LHCN-M2 (cell line): ENCODE data around the gene TTC7B. TPM values are rescaled to one million over a fixed set of nuclear protein-coding genes. Genes with fewer than 3 reads are reported as not detected.
A peak's percentile ranks its signal among the peaks of the same experiment; 100 is the strongest.
"Not testable (repeated sequence)": the region's sequence is repeated elsewhere in the genome, so short reads cannot be mapped to it uniquely, and the experiment has no call there.

Experiments
- DNase-seq: peaks from one replicate; pipeline ENCODE4 v3.0.0-alpha.2; 2012; ENCODE audit warnings: low read depth
- total RNA-seq: library from RNA; depleted of rRNA; stranded (reverse); fragments of >200 nt; gene quantifications from 2 replicates; pipeline ENCODE4 v1.2.3, GENCODE V29; 2014

TTC7B gene
- total RNA-seq, 1 experiment from 2014 or later, result 36.4 TPM

- no peak for DNase-seq
Observed at GRCh38 chr14:90830931-90831701, 14.9 kb upstream of the TTC7B start.

GRCh38 chr14:90829677-90830076 lies 13.4 kb upstream of the TTC7B start:
- no peak for DNase-seq

- DNase-seq, result no peak
Observed at GRCh38 chr14:90828642-90829487, 12.6 kb upstream of the TTC7B start.

DNA sequence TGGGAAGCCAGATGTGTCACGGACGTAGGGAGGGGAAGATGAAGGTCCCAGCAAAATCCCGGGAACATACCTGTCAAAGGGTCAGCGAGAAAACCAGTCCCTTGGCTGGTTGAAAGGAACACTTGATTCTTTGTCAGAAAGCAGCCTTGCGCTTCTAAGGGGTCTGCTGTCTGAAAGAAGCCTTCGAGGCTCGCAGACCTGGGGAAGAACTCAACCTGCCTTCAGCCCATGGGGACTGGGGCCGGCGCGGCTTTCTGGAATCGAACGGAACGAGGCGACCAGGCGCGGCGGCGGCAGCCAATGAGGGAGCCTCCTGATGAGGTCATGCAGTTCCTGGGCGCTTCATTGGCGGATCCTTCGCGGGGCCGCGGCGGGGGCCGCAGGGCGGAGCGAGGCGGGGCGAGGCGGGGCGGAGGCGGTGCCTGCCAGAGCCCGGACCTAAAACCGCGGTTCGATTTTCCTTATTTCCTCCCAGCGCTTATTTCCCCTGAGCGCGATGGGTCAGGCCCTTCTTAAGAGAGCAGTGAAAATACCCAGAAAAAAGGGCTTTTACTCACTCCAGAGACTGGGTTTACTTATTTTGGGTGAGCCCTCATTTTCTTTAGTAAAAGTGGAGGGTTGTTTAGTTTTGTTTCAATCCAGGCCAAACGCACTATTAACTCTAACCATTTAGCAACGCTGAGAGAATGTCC lies 11.8 kb upstream of the TTC7B start:
- peak; percentile 78 for DNase-seq

DNA sequence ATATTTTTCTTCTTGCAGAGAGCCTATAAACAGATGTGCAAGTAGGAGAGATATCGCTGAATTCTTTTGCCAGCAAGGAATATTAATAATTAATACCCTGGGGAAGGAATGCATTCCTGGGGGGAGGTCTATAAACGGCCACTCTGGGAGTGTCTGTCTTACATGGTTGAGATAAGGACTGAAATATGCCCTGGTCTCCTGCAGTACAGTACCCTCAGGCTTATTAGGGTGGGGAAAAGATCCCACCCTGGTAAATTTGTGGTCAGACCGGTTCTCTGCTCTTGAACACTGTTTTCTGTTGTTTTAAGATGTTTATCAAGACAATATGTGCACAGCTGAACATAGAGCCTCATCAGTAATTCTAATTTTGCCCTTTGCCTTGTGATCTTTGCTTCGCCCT lies 7.3 kb upstream of the TTC7B start:
- not testable (repeated sequence) for DNase-seq

GRCh38 chr14:90820958-90821357 lies 4.7 kb upstream of the TTC7B start:
- DNase-seq, result peak; percentile 82

- no peak for DNase-seq
Observed at GRCh38 chr14:90819734-90820393, 3.6 kb upstream of the TTC7B start.

DNA sequence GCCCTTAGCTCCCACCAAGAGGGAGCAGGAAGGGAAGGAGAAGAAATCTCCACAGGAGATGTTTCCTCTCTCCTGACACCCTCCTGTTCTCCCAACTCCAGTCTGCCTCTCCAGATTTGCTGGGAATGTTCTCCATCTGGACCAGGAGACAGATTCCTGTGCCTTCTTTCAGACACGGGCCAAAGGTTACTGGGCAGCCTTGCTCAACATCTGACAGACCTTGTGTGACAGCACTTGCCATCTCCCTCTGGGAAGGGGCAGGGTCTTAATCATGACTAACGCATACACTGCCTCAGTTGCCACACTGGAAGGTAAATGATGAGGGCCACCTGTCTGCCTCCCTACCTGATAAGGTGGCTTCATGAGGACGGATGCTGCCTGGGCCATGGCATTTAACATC lies 2.5 kb upstream of the TTC7B start:
- DNase-seq, result no peak

GRCh38 chr14:90816681-90817436 lies 629 bp upstream of the TTC7B start:
- DNase-seq, result no peak

DNA sequence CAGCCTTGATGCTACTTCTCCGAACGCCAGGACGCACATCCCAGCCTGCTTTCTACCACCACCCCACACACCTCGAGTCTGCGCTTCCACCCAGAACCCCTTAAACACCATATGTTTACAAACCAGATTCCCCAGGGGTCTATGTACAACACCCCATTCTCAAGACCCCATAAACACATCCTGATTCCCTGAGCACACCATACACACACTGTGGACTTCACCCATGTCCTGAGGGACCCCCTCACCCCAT lies 733 bp downstream of the TTC7B start:
- DNase-seq, result no peak

- no peak for DNase-seq
Observed at GRCh38 chr14:90814806-90815571, 1.2 kb downstream of the TTC7B start.

- DNase-seq, result no peak
Observed at GRCh38 chr14:90813442-90813841, 2.8 kb downstream of the TTC7B start.

DNA sequence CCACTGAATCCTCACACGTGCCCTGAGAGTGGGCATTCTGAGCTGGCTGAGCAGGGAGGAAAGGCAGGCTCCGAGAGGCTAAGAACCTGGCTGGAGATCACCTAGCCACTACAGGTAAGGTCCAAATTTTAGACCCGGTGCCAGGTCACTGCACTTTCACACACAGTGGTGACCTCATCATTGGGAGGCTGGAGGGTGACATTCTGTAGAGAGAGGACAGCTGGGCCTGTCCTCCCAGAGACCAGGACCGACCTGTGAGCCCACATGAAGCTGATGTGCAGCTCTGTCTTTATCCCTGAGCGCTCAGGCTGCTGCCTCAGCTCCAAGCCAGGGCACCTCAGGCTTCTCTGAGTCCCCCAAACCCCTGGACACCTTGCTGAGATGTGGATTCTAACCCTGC lies 4.1 kb downstream of the TTC7B start:
- no peak for DNase-seq

DNA sequence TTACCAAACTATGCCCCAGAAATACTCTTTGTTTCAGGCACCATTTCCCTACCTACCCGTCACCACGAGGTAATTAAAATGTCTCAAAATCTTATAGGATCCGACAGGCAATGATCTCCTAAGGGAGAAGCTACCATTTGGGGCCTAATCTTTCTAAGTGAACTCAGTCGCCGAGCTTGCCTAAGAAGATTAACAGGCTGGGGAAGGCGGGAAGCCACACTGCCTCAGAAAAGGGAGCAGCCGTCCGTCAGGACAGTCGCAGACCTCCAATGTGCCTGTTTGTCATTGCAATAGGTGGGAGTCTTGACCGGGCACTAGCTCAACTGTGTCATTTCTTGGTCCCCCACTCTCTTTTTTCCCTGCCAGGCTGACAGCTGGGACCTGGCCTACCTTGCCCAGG lies 4.6 kb downstream of the TTC7B start:
- no peak for DNase-seq

DNA sequence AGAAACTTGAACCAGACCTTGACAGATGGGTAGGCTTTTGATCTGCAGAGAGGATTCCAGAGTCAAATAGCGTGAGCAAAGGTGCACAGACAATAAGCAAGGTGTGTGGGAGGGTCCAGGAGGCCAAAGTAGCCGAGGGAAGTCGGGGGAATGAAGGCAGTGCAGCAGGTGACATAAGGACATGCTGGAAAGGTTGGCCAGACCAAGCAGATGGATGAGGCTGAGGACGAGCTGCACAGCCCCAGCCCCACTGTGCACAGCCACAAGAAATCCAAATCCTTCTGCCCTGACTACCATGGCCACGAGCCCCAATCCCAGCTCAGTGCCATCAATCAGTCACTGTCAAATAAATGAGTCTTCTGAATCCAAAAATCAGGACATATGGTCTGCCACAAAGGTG lies 5.4 kb downstream of the TTC7B start:
- DNase-seq, result no peak

- no peak for DNase-seq
Observed at GRCh38 chr14:90809530-90810312, 6.5 kb downstream of the TTC7B start.

DNA sequence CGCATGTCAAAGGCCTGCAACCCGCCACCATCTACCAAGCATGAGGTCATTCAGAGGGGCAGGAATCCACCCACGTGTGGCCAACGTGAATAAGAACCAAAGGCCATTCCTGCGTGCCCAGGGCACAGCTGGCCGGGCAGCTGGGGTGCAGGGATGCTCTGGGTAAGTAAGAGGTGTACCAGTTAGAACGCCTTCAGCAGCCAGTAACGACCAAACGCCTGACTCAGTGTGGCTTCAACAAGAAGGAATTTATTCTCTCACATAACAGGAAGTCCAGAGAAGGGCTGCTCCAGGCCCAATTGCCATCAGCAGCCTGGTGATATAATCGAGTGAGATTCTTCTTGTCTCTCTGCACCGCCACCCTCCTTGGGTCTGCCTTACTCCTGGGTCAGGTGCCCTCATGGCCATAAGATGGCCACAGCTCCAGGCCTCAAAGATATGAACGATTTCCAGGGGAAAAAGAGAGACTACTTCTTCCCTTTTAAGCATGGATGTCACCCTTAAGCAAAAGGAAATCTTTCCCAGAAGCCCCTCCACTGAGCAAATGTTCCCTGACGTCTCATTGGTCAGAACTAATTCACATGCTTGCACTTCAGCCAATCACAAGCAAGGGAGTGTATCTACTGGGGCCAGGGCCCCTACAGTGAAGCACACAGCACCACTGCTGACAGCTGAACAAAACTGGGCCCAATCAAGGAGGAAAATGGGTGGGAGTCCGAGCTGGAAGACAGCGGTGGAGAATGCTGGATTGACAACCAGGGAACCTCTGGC lies 7.3 kb downstream of the TTC7B start:
- peak; percentile 34 for DNase-seq

- no peak for DNase-seq
Observed at GRCh38 chr14:90807060-90807459, 9.2 kb downstream of the TTC7B start.
